ENCODE data around the gene PEX12.

DNA sequence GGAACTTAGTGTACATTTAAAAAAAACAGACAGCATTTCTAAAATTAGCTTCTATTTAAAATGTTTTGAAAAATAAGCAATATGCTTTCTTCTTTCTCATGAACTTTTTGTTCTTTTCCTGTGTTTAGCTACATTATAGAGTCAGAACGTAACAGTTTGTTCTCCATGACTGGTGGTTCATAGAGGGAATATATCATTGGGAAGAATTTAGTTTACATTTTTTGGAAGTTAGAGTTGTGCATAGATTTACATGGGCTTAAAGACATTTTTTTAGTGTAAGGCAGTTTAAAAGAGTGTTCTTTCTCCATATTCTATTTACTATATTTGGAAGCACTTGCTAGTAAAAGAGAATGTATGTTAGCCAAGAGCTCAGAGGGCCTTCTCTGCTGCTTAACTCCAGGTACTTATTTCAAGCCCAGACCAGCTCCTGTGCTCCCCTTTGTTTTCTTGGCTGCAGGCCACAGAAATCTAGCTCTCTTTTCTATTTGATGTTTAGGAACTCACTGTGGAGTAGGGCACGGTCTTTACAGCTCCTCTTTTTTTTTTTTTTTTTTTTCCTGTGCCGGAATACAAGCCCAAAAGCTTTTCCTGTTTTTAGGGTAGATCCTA is 29.0 kb upstream of the PEX12 start:
- TF ChIP-seq, protein P1, sequence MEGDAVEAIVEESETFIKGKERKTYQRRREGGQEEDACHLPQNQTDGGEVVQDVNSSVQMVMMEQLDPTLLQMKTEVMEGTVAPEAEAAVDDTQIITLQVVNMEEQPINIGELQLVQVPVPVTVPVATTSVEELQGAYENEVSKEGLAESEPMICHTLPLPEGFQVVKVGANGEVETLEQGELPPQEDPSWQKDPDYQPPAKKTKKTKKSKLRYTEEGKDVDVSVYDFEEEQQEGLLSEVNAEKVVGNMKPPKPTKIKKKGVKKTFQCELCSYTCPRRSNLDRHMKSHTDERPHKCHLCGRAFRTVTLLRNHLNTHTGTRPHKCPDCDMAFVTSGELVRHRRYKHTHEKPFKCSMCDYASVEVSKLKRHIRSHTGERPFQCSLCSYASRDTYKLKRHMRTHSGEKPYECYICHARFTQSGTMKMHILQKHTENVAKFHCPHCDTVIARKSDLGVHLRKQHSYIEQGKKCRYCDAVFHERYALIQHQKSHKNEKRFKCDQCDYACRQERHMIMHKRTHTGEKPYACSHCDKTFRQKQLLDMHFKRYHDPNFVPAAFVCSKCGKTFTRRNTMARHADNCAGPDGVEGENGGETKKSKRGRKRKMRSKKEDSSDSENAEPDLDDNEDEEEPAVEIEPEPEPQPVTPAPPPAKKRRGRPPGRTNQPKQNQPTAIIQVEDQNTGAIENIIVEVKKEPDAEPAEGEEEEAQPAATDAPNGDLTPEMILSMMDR (IDR thresholded peaks at IDR 0.05): no peak
- TF ChIP-seq POLR2A (IDR thresholded peaks at IDR 0.05): no peak

Measured in adrenal gland (tissue), 5 donors.